Smooth muscle cell (in vitro differentiated cells): ENCODE measurements around the gene B3GNT2. TPM values are rescaled to one million over a fixed set of nuclear protein-coding genes. Genes with fewer than 3 reads are reported as not detected.
"Not testable (repeated sequence)": the region's sequence is repeated elsewhere in the genome, so short reads cannot be mapped to it uniquely, and the experiment has no call there.

ENCODE experiments used
- DNase-seq: peaks from one replicate; lab custom pipeline; 2025; ENCODE audit not compliant: unreplicated experiment; lab: John Stamatoyannopoulos, UW
- H2AFZ ChIP-seq: fragments of 200-600 bp; sonication (generic); 2 replicates; pipeline ENCODE4 v1.6.0; 2016; ENCODE audit warnings: antibody characterized with exemption, low read depth, mild to moderate bottlenecking
- H3F3A ChIP-seq: fragments of 200-600 bp; sonication (generic); 2 replicates; pipeline ENCODE4 v1.6.0; 2017; ENCODE audit warnings: antibody characterized with exemption, low read depth
- H3K27ac ChIP-seq: fragments of 200-600 bp; sonication (generic); 2 replicates; pipeline ENCODE4 v1.5.1; 2016; ENCODE audit warnings: low read depth, mild to moderate bottlenecking
- H3K27me3 ChIP-seq: fragments of 200-600 bp; sonication (generic); 2 replicates; pipeline ENCODE4 v1.6.1; 2016; ENCODE audit warnings: low read depth, mild to moderate bottlenecking
- H3K36me3 ChIP-seq: fragments of 200-600 bp; sonication (generic); 2 replicates; pipeline ENCODE4 v1.5.1; 2016; ENCODE audit warnings: low read depth
- H3K4me1 ChIP-seq: fragments of 200-600 bp; sonication (generic); 2 replicates; pipeline ENCODE4 v1.5.1; 2016; ENCODE audit warnings: low read depth
- H3K4me2 ChIP-seq: fragments of 200-600 bp; sonication (generic); 2 replicates; pipeline ENCODE4 v1.6.0; 2016; ENCODE audit warnings: mild to moderate bottlenecking
- H3K4me3 ChIP-seq: fragments of 200-600 bp; sonication (generic); 2 replicates; pipeline ENCODE4 v1.5.1; 2016; ENCODE audit warnings: mild to moderate bottlenecking
- H3K79me2 ChIP-seq: fragments of 200-600 bp; sonication (generic); 2 replicates; pipeline ENCODE4 v1.6.0; 2016; ENCODE audit warnings: low read depth, mild to moderate bottlenecking
- H3K9ac ChIP-seq: fragments of 200-600 bp; sonication (generic); 2 replicates; pipeline ENCODE4 v1.6.0; 2016; ENCODE audit warnings: low read depth
- H3K9me3 ChIP-seq: fragments of 200-600 bp; sonication (generic); replicated peaks from 2 replicates; pipeline ENCODE4 v1.5.1; 2016; ENCODE audit warnings: low read depth
- H4K20me1 ChIP-seq: fragments of 200-600 bp; sonication (generic); 2 replicates; pipeline ENCODE4 v1.6.0; 2016; ENCODE audit warnings: low read depth
- WGBS: methylation state at CpG from one replicate; pipeline ENCODE4 v1.1.7; 2016; ENCODE audit warnings: low lambda C conversion rate; 5-methylcytosine and 5-hydroxymethylcytosine counted together
- polyA plus RNA-seq: library from polyadenylated mRNA; unstranded; fragments of >200 nt; fragmentation: Nextera tagmentation; extraction: Ambion mirVana; gene quantifications from 2 replicates; pipeline ENCODE4 v1.2.1, GENCODE V29; 2016
- total RNA-seq: library from RNA; depleted of rRNA; stranded (reverse); fragments of >200 nt; gene quantifications from 2 replicates; pipeline ENCODE4 v1.2.3, GENCODE V29; 2014
- TF ChIP-seq, protein P1 (sequence below): fragments of 200-600 bp; sonication (generic); IDR thresholded peaks from 2 replicates; pipeline ENCODE4 v1.5.1; 2017; ENCODE audit warnings: borderline replicate concordance, mild to moderate bottlenecking, antibody characterized with exemption; ENCODE audit not compliant: insufficient read depth, poor library complexity, severe bottlenecking

Gene B3GNT2
- total RNA-seq (29.3 and 32.1 TPM in 2 replicates), polyA plus RNA-seq (13.9 and 16.5 TPM in 2 replicates)

GRCh38 chr2:62195421-62196277, at the start of gene B3GNT2:
Gene B3GNT2 (plus strand): TSS chr2:62196115. CDS start chr2:62222221, 26,106 bp downstream.
- Histone ChIP-seq H3K4me3 (peak within 1 kb of the TSS; percentile 90), H3K79me2 (peaks cover 42% of the 10 kb centered on the region), H4K20me1 (peaks cover 37% of the 10 kb centered on the region), H3K27ac (peak within 1 kb of the TSS; percentile 20), H3K4me2 (peak within 1 kb of the TSS; percentile 100), H3K27me3 (no peaks in the 10 kb centered on the region), H3F3A (no peaks in the 10 kb centered on the region), H3K9ac (peak within 1 kb of the TSS; percentile 86), H2AFZ (peak within 1 kb of the TSS; percentile 98), H3K36me3 (no peaks in the 10 kb centered on the region), H3K4me1 (peaks cover 17% of the 10 kb centered on the region), H3K9me3 (no peaks in the 10 kb centered on the region)
- 8% methylated on average over 47 of the region's 70 CpGs for WGBS
- DNase-seq, result peak; percentile 64
- TF ChIP-seq, protein P1, sequence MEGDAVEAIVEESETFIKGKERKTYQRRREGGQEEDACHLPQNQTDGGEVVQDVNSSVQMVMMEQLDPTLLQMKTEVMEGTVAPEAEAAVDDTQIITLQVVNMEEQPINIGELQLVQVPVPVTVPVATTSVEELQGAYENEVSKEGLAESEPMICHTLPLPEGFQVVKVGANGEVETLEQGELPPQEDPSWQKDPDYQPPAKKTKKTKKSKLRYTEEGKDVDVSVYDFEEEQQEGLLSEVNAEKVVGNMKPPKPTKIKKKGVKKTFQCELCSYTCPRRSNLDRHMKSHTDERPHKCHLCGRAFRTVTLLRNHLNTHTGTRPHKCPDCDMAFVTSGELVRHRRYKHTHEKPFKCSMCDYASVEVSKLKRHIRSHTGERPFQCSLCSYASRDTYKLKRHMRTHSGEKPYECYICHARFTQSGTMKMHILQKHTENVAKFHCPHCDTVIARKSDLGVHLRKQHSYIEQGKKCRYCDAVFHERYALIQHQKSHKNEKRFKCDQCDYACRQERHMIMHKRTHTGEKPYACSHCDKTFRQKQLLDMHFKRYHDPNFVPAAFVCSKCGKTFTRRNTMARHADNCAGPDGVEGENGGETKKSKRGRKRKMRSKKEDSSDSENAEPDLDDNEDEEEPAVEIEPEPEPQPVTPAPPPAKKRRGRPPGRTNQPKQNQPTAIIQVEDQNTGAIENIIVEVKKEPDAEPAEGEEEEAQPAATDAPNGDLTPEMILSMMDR, result no peak

GRCh38 chr2:62146790-62147189, 49.1 kb upstream of the B3GNT2 start:
- H3K9ac ChIP-seq, H4K20me1 ChIP-seq, H3K27ac ChIP-seq, H3K79me2 ChIP-seq, H3K4me3 ChIP-seq, H3K4me2 ChIP-seq, H3K9me3 ChIP-seq, H2AFZ ChIP-seq, H3K36me3 ChIP-seq, DNase-seq, H3K27me3 ChIP-seq: not testable (repeated sequence)
- Histone ChIP-seq H3K4me1 (peaks cover 18% of the 10 kb centered on the region), H3F3A (peaks cover 20% of the 10 kb centered on the region)
- 96% methylated on average over 7 of the region's 7 CpGs for WGBS

DNA sequence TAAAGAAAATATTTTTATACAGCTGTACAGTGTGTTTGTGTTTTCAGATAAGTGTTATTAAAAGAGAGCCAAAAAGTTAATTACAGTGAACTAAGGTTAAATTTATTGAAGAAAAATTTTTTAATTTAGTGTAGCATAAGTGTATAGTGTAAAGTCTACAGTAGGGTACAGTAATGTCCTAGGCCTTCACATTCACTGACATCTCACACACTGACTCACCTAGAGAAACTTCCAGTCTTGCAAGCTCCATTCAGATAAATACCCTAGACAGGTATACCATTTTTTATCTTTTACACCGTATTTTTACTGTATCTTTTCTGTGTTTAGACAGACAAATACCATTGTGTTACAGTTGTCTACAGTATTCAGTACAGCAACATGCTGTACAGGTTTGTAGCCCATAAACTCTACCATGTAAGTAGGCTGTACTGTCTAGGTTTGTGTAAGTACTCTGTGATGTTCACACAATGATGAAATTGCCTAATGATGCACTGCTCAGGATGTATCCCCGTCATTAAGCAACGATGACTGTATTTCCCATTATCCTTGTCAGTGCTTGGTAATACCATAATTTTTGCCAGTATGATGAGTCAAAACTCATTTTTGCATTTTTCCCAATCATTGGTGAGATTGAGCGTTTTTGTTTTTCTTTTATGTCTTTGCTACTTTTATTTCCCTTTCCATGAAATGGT, 48.2 kb upstream of the B3GNT2 start:
- no peak for DNase-seq
- peak overlapping the region; percentile 94 for H3K27ac ChIP-seq

DNA sequence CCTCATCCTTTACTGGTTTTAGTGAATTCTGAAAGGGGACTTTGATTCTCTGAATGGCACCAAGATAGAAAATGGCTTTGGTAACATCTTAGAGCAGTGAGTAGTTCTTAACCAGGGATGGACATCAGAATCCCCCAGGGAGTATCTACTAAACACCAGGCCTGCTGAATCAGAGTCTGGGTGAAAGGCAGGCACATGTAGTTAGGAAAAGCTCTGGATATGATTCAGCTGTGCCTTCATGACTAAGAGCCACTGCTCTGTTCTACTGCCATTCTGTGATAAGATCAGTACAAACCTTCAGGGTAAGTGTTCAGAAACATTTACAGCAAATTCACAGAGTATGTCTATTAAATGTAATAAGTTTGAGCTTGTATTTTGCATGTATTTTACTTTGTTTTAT, 46.2 kb upstream of the B3GNT2 start:
- Histone ChIP-seq H3K27me3 (no peaks in the 10 kb centered on the region), H4K20me1 (no peaks in the 10 kb centered on the region), H3K9ac (peak overlapping the region; percentile 66), H3F3A (peaks cover 20% of the 10 kb centered on the region), H3K27ac (peak overlapping the region; percentile 94), H3K79me2 (no peaks in the 10 kb centered on the region), H3K9me3 (no peaks in the 10 kb centered on the region), H3K36me3 (no peaks in the 10 kb centered on the region), H2AFZ (no peak overlapping the region), H3K4me1 (peaks cover 18% of the 10 kb centered on the region), H3K4me3 (no peak overlapping the region), H3K4me2 (peak overlapping the region; percentile 53)
- TF ChIP-seq, protein P1, result no peak
- DNase-seq, result no peak

More for the DNA sequence above, 48.2 kb upstream of the B3GNT2 start:
- Histone ChIP-seq H3K4me2 (no peak overlapping the region), H3K4me3 (no peak overlapping the region), H3K9me3 (no peaks in the 10 kb centered on the region), H3K27me3 (no peaks in the 10 kb centered on the region), H4K20me1 (no peaks in the 10 kb centered on the region), H2AFZ (no peak overlapping the region), H3F3A (peaks cover 20% of the 10 kb centered on the region), H3K9ac (no peak overlapping the region), H3K36me3 (no peaks in the 10 kb centered on the region), H3K79me2 (no peaks in the 10 kb centered on the region), H3K4me1 (peaks cover 18% of the 10 kb centered on the region)
- TF ChIP-seq, protein P1, result no peak
- 82% methylated on average over 4 of the region's 4 CpGs for WGBS
